Measurements from ENCODE around the gene RPLP1.
A peak's percentile ranks its signal among the peaks of the same experiment; 100 is the strongest.

Gene RPLP1

DNA sequence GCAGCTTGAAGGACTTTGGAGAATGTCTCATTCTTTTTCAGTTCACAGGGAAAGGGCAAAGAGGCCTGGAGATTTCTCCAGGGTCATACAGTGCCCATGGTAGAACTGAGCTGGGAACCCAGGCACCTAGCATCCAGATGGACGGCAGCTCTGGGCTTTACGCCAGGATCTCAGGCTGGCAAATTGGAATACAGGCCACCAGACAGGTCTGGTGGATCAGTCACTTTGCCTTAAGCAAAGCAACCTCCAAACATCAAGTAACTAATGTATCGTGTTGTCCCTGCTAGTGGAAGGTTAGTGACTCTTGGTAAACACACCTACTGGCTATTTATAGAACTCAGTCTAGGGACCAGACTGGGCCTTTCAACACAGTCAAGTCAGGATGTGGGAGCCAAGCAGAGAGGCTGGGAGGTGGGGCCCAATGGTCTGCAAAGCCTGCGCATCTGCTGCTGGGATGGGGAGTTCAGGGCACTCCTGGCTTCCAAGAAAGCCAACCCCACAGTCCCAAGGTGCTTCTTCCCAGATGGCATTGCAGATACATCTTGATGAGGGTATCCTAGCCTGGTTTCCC lies 30.2 kb downstream of the RPLP1 start:
- Histone ChIP-seq H3K36me3 (replicated peaks) (no peaks in the 10 kb centered on the region), H3K9me3 (no peaks in the 10 kb centered on the region), H3K4me3 (no peak overlapping the region), H3K27me3 (ENCODE audit: low read depth) (no peaks in the 10 kb centered on the region), H3K4me1 (peaks cover 3% of the 10 kb centered on the region; the same call in 1 of the 2 replicates)
- in situ Hi-C loops (cut with MboI; ENCODE audit: low sequenced_read_pairs), result loop anchor here (10.0 kb wide), 2 partner anchors 62 to 242 kb away; no protein-coding TSS in a partner anchor
- no peak for DNase-seq (ENCODE audit: low spot score in 2 of 2)

DNA sequence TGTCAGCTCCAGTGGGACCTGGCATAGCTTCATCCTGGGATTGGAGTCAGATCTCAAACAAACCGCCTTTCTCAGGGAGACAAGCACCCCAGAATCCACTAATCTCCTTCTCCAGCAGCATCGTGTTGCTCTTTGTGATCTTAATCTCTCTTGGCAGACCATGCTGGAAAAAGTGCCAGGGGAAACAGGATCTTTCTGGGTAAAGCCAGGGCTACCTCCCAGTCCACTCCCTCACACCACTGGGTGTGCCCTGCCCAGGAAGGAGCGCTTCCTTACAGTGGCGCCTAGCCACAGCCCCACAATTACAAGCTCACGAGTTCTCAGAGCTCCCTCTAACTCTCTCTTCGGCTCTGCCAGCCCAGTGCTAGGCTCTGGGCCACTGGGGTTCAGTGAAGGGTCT lies 32.2 kb downstream of the RPLP1 start:
- Histone ChIP-seq H3K36me3 (replicated peaks) (no peaks in the 10 kb centered on the region), H3K9me3 (no peaks in the 10 kb centered on the region), H3K4me3 (no peak overlapping the region), H3K4me1 (peaks cover 3% of the 10 kb centered on the region; the same call in 1 of the 2 replicates), H3K27me3 (ENCODE audit: low read depth) (no peaks in the 10 kb centered on the region)
- no peak for DNase-seq (ENCODE audit: low spot score in 2 of 2)
- in situ Hi-C loops (cut with MboI; ENCODE audit: low sequenced_read_pairs), result loop anchor here (10.0 kb wide), 2 partner anchors 60 to 240 kb away; no protein-coding TSS in a partner anchor

DNA sequence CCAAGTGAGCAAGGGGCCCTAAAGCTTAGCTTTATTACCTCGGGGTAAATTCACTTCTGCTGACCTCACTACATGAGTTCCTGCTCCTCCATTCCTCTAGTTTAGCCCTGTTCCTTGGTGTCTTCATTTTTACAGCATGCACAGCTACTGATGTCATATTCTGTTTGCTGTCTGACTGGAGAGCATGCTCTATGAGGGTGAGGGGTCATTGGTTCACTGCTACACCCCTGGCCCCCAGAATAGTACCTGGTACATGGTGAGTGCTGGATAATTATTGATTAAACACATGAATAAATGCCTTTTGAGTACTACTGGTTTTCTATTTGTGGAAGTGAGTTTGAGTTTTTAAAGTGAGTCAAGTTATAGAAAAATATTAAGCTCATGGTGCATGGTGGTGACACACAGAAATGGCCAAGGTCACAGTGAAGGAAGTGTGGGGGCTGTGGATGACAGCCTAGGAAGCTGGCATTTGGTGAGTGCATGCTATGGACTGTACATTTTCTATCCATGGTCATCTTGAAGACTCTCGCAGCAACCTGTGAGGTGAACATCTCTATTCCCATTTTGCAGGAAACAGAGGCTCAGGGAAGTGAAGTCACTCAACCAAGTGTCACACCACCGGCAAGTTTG lies 34.0 kb downstream of the RPLP1 start:
- peaks cover under 1% of the 10 kb centered on the region; the same call in 1 of the 2 replicates for H3K4me1 ChIP-seq
- H3K27me3 ChIP-seq (ENCODE audit: low read depth), result no peaks in the 10 kb centered on the region
- no peaks in the 10 kb centered on the region for H3K36me3 ChIP-seq (replicated peaks)
- no peak overlapping the region for H3K4me3 ChIP-seq
- DNase-seq (ENCODE audit: low spot score in 2 of 2), result no peak
- no peaks in the 10 kb centered on the region for H3K9me3 ChIP-seq
- in situ Hi-C loops (cut with MboI; ENCODE audit: low sequenced_read_pairs), result loop anchor here (10.0 kb wide), 2 partner anchors 58 to 238 kb away; no protein-coding TSS in a partner anchor

DNA sequence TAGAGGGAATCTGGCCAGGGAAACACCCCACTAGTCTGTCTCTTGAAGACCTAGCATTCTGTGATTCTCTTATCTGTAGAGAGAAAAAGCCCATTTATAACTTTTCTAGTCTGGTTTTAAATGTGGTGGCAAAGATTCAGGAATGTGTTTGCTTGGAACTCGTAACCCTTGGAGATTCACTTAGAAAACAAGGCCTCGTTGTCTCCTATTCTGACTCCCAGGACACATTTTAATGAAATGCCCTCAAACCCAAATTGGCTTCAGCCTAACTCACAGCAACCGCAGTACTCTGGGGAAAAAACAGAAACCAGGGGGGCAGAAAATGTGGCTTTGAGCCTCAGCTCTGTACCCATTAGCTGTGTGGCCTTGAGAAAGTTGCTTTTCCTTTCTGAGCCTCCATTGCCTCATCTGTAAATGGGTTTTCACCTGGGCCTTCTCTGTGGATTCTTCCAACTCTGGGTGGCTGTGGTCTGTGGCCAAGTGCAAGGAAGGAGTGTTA lies 36.5 kb downstream of the RPLP1 start:
- no peak for DNase-seq (ENCODE audit: low spot score in 2 of 2)
- no peaks in the 10 kb centered on the region for H3K36me3 ChIP-seq (replicated peaks)
- no peak overlapping the region for H3K4me3 ChIP-seq
- H3K27me3 ChIP-seq (ENCODE audit: low read depth), result no peaks in the 10 kb centered on the region
- in situ Hi-C loops (cut with MboI; ENCODE audit: low sequenced_read_pairs), result loop anchor here (10.0 kb wide), 2 partner anchors 56 to 236 kb away; no protein-coding TSS in a partner anchor
- no peaks in the 10 kb centered on the region for H3K9me3 ChIP-seq
- no peaks in the 10 kb centered on the region for H3K4me1 ChIP-seq

DNA sequence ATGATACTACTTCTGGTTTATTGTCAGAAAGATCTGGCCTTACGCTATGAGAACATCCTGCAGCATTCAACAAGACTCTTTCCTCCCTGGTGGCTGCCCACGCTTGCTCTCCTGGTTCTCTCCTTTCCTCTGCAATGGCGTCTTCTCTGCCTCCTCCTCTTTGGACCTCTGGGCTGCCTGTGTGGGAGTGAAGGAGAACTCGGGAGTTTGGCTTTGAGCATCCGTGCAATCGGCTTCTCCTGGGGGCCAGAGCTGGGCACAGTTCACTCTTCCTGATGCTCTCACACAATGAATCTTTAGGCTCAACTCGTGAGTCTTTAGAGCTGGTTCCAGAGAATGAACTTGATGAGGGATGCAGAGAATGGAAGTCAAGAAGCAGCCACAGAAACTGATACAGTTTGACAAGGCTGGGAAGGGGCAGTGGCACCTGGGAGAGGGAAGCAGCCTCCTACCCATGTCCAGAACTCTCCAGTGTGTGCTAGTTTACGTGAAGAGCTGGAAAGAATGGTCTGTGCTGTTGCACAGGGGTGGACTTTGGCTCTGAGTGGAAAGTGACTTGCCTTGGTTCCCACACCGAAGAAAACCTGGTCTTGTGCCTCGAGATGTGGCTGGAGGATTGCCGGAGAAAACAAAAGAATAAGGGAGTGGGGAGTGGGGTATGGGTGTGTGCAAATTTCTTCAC lies 37.9 kb downstream of the RPLP1 start:
- no peaks in the 10 kb centered on the region for H3K9me3 ChIP-seq
- no peak overlapping the region for H3K4me3 ChIP-seq
- in situ Hi-C loops (cut with MboI; ENCODE audit: low sequenced_read_pairs), result no loop called here
- DNase-seq (ENCODE audit: low spot score in 2 of 2), result no peak
- H3K4me1 ChIP-seq, result peaks cover under 1% of the 10 kb centered on the region; the same call in 1 of the 2 replicates
- H3K27me3 ChIP-seq (ENCODE audit: low read depth), result no peaks in the 10 kb centered on the region
- no peaks in the 10 kb centered on the region for H3K36me3 ChIP-seq (replicated peaks)

DNA sequence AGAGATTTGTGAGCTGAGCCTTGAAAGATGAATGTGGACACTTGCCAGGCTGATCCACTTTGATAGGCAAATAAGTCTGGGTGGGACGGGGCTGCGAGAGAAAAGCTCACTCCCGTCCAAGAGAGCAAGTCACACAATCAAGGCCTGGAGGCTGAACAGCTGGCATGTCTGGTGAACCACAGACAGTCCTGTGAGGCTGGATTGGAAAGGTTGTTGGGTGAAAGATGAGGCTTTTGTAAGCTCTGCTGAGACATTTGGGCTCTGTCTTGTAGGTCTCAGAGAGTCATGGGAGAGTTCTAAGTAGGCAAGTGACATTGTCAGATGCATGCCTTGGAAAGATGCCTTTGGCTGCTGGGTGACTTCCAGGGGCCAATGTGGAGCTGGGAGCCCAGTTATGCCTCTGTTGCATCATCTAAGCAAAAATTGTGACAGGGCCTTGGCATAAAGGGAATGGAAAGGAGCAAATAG lies 38.5 kb downstream of the RPLP1 start:
- in situ Hi-C loops (cut with MboI; ENCODE audit: low sequenced_read_pairs), result no loop called here
- no peak for DNase-seq (ENCODE audit: low spot score in 2 of 2)
- H3K4me3 ChIP-seq, result no peak overlapping the region

DNA sequence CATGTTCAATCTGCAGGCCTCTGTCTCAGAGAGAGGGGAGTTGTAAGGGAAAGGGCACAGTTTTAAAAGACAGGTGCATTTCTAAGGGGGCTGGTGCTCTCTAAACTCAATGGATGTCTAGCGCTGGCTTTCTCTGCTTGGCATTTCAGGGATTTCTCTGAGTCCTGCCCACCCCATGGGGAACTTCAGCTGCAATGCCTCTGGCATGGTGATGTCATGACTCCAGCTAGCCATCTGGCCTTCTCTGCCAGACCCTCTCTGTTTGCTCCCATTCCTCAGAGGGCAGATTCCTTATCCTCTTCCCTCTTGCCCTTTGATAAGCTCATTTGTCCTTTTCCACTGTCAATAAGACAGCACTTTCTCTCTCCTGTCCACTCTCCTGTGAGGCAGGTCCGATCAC lies 40.8 kb downstream of the RPLP1 start:
- H3K9me3 ChIP-seq, result no peaks in the 10 kb centered on the region
- H3K36me3 ChIP-seq (replicated peaks), result no peaks in the 10 kb centered on the region
- DNase-seq (ENCODE audit: low spot score in 2 of 2), result no peak
- peaks cover 9% of the 10 kb centered on the region for H3K4me1 ChIP-seq
- H3K4me3 ChIP-seq, result no peak overlapping the region
- in situ Hi-C loops (cut with MboI; ENCODE audit: low sequenced_read_pairs), result no loop called here
- H3K27me3 ChIP-seq (ENCODE audit: low read depth), result no peaks in the 10 kb centered on the region

More for the DNA sequence above, 38.5 kb downstream of the RPLP1 start:
- H3K9me3 ChIP-seq, result no peaks in the 10 kb centered on the region
- H3K27me3 ChIP-seq (ENCODE audit: low read depth), result no peaks in the 10 kb centered on the region
- no peaks in the 10 kb centered on the region for H3K36me3 ChIP-seq (replicated peaks)
- peaks cover 6% of the 10 kb centered on the region for H3K4me1 ChIP-seq

DNA sequence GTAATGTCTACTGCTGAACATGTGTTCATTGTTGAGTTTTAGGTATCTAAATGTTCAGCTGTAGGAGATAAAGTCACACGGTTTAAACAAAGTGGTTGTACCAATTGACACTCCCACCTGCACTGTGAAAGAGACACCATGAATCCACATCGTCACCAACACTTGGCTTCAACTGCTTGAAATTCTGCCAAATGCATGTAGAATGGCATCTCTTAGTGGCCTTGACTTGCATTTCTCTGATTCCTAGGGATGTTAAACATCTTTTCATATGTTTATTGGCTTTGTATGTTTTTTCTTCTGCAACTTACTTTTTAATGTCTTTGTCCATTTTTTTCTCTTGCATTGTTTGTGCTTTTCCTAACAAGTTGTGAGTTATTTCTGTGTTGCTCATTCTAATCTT lies 43.4 kb downstream of the RPLP1 start:
- H3K4me3 ChIP-seq, result no peak overlapping the region
- DNase-seq (ENCODE audit: low spot score in 2 of 2), result peak; percentile 39 to 64
- H3K4me1 ChIP-seq, result peaks cover 9% of the 10 kb centered on the region
- no peaks in the 10 kb centered on the region for H3K27me3 ChIP-seq (ENCODE audit: low read depth)
- no peaks in the 10 kb centered on the region for H3K9me3 ChIP-seq
- H3K36me3 ChIP-seq (replicated peaks), result no peaks in the 10 kb centered on the region
- in situ Hi-C loops (cut with MboI; ENCODE audit: low sequenced_read_pairs), result no loop called here

DNA sequence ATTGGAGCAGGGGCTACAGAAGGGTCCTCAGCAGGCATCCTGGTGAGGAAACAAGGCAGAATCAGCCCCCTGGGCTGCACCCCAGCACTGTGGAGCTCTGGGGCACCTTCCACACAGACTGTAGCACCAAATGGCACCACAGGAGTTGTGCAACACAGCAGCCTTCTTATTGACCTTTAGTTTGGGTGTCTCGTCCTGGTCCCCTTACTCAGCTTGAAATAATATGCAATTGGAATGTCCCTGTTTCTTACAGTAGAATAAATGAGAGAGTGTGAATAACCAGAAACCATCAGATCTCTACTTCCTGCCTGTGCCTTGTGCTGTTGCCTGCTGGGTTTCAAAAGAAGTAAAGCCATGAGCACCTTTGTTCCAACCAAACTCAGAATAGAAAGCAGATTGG lies 44.5 kb downstream of the RPLP1 start:
- Histone ChIP-seq H3K4me1 (peaks cover 9% of the 10 kb centered on the region), H3K27me3 (ENCODE audit: low read depth) (no peaks in the 10 kb centered on the region), H3K4me3 (no peak overlapping the region), H3K9me3 (no peaks in the 10 kb centered on the region), H3K36me3 (replicated peaks) (no peaks in the 10 kb centered on the region)
- in situ Hi-C loops (cut with MboI; ENCODE audit: low sequenced_read_pairs), result no loop called here
- DNase-seq (ENCODE audit: low spot score in 2 of 2), result peak in 1 of 2 experiments; percentile 4

DNA sequence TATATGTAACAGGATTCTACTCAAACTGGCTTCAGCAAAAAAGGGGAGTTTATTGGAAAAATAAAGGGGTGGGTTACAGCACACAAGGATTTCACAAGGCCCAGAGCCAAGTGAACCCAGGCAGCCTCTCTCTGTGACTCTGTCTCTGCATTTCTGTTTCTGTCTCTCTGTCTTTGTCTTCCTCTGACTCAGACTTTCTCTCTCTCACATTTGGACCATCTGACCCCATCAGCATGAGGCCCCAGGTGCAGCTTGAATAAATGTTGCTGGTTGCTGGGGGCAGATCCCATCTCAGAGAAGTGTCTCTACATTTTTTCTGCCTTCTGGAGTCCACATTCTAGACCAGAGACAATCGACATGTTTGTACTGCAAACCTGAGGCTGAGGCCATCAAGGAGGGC lies 45.0 kb downstream of the RPLP1 start:
- Histone ChIP-seq H3K4me3 (no peak overlapping the region), H3K4me1 (peaks cover 9% of the 10 kb centered on the region), H3K36me3 (replicated peaks) (no peaks in the 10 kb centered on the region), H3K27me3 (ENCODE audit: low read depth) (no peaks in the 10 kb centered on the region), H3K9me3 (no peaks in the 10 kb centered on the region)
- peak in 1 of 2 experiments; percentile 4 for DNase-seq (ENCODE audit: low spot score in 2 of 2)
- in situ Hi-C loops (cut with MboI; ENCODE audit: low sequenced_read_pairs), result no loop called here

DNA sequence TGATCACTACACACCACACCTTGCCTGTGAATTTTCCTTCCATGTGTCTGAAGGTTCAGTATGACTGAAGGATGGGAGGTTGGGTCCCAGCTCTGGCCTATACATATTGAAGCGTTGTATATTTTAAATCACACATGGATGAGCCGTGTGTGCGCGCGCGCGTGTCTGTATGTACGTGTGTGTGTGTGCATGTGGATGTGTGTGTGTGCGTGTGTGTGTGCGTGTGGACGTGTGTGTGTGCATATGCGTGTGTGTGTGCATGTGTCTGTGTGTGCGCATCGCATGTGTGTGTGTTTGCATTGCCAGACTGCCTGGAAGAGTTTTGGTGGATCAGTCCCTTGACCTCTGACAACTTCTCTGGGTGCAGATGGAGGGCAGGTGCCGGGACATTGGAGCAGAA lies 45.7 kb downstream of the RPLP1 start:
- no peaks in the 10 kb centered on the region for H3K9me3 ChIP-seq
- H3K27me3 ChIP-seq (ENCODE audit: low read depth), result no peaks in the 10 kb centered on the region
- no peak overlapping the region for H3K4me3 ChIP-seq
- in situ Hi-C loops (cut with MboI; ENCODE audit: low sequenced_read_pairs), result no loop called here
- no peaks in the 10 kb centered on the region for H3K36me3 ChIP-seq (replicated peaks)
- DNase-seq (ENCODE audit: low spot score in 2 of 2), result peak in 1 of 2 experiments; percentile 4
- H3K4me1 ChIP-seq, result peaks cover 9% of the 10 kb centered on the region

DNA sequence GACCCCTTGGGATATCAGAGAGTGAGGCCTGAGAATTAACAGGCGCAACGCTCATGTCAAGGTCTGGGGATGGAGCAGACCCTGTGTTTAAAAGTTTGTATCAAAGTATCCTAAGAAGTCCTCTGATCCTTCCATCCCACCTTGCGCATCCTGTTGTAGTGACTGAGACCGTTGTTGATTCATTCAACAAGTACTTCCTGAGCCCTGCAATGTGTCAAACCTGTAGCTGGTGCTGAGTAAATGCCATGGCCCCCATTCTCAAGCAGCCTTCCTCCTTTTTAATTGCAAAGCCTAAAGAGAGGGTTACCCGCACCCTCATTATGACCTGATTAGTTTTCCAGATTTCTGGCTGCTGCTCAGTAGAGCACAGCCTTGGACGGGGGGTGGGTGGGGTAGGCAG lies 46.4 kb downstream of the RPLP1 start:
- no peaks in the 10 kb centered on the region for H3K9me3 ChIP-seq
- DNase-seq (ENCODE audit: low spot score in 2 of 2), result no peak
- no peaks in the 10 kb centered on the region for H3K36me3 ChIP-seq (replicated peaks)
- in situ Hi-C loops (cut with MboI; ENCODE audit: low sequenced_read_pairs), result no loop called here
- H3K4me1 ChIP-seq, result peaks cover 9% of the 10 kb centered on the region
- no peaks in the 10 kb centered on the region for H3K27me3 ChIP-seq (ENCODE audit: low read depth)
- no peak overlapping the region for H3K4me3 ChIP-seq

DNA sequence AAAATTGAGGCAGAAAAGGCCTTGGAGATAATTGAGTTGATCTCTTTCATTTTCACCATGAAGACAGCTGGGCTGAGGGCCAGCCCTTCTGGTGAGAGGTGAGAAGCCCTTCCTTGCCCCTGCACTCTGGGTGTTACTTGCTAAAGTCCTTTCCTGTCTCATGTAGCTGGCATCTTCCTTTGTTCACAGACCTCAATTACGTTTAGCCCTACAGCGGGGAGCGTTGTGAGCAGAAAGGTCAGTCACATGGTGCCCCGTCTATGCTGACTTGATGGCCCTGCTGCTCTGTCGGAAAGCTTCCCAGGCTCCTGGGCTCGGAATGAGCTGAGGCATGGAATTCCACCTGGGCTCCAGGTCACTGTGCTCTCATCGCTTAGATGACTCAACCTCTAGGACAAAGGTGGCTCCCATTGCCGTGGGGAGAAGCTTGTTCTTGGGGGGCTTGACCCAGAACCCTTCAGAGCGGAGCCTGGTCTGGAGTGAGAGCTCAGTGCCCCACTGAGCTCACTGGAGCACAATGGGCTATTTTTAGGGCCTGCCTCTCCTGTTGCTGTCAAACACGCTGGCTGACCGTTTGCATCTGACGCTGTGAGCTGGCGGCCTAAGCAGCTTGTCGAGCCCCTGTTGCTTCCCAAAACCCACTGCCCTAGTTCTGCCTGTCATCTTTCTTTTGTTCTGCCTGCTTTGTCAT lies 47.0 kb downstream of the RPLP1 start:
- Histone ChIP-seq H3K9me3 (no peaks in the 10 kb centered on the region), H3K36me3 (replicated peaks) (no peaks in the 10 kb centered on the region), H3K4me1 (peaks cover 9% of the 10 kb centered on the region), H3K27me3 (ENCODE audit: low read depth) (no peaks in the 10 kb centered on the region), H3K4me3 (no peak overlapping the region)
- in situ Hi-C loops (cut with MboI; ENCODE audit: low sequenced_read_pairs), result loop anchor here (10.0 kb wide), 1 partner anchor 235 kb away; no protein-coding TSS in a partner anchor
- DNase-seq (ENCODE audit: low spot score in 2 of 2), result peak in 1 of 2 experiments; percentile 8

Measured in HAP-1 (cell line).